ENCODE measurements around the gene ECHDC3. TPM values are rescaled to one million over a fixed set of nuclear protein-coding genes. Genes with fewer than 3 reads are reported as not detected.

Gene ECHDC3
- total RNA-seq, 1 donor from 2014 or later, result 2.1 TPM

GRCh38 chr10:11727563-11727962 is 14.6 kb upstream of the ECHDC3 start:
- Mint-ChIP-seq H3K4me1 (peaks cover 2% of the 10 kb centered on the region), H3K27me3 (ENCODE audit: insufficient read depth, low read depth) (peaks cover 2% of the 10 kb centered on the region), H3K4me3 (no peak overlapping the region), H3K27ac (no peak overlapping the region), H3K9me3 (peaks cover 12% of the 10 kb centered on the region), H3K36me3 (no peaks in the 10 kb centered on the region)
- H3F3A ChIP-seq (ENCODE audit: low read depth), result no peaks in the 10 kb centered on the region
- H3K27me3 ChIP-seq, result no peaks in the 10 kb centered on the region
- H3K4me3 ChIP-seq, result no peak overlapping the region
- H3K9ac ChIP-seq, result no peak overlapping the region
- H4K20me1 ChIP-seq (ENCODE audit: low read depth), result no peaks in the 10 kb centered on the region
- DNase-seq (ENCODE audit: low spot score), result no peak
- no peak overlapping the region for H3K27ac ChIP-seq
- no peaks in the 10 kb centered on the region for H3K79me2 ChIP-seq (ENCODE audit: low read depth)
- no peaks in the 10 kb centered on the region for H3K4me1 ChIP-seq
- H3K9me3 ChIP-seq (ENCODE audit: low read depth), result no peaks in the 10 kb centered on the region
- H3K36me3 ChIP-seq, result no peaks in the 10 kb centered on the region
- TF ChIP-seq EZH2phosphoT487 (IDR thresholded peaks at IDR 0.05) (no peak), CTCF (IDR thresholded peaks at IDR 0.05) (no peak), EZH2 (IDR thresholded peaks at IDR 0.05) (no peak)
- no peak overlapping the region for H2AFZ ChIP-seq (replicated peaks)
- no peak overlapping the region for H3K4me2 ChIP-seq

- H3K4me2 ChIP-seq, result no peak overlapping the region
- Mint-ChIP-seq H3K9me3 (peaks cover 12% of the 10 kb centered on the region), H3K4me3 (no peak overlapping the region), H3K27ac (no peak overlapping the region), H3K36me3 (no peaks in the 10 kb centered on the region), H3K4me1 (peaks cover 2% of the 10 kb centered on the region), H3K27me3 (ENCODE audit: insufficient read depth, low read depth) (peaks cover 2% of the 10 kb centered on the region)
- no peak for DNase-seq (ENCODE audit: low spot score)
- H3K79me2 ChIP-seq (ENCODE audit: low read depth), result no peaks in the 10 kb centered on the region
- H3K4me3 ChIP-seq, result no peak overlapping the region
- no peaks in the 10 kb centered on the region for H3K4me1 ChIP-seq
- H3K9me3 ChIP-seq (ENCODE audit: low read depth), result no peaks in the 10 kb centered on the region
- H3K36me3 ChIP-seq, result no peaks in the 10 kb centered on the region
- H3K27ac ChIP-seq, result no peak overlapping the region
- H3K9ac ChIP-seq, result no peak overlapping the region
- H3F3A ChIP-seq (ENCODE audit: low read depth), result no peaks in the 10 kb centered on the region
- no peak overlapping the region for H2AFZ ChIP-seq (replicated peaks)
- no peaks in the 10 kb centered on the region for H3K27me3 ChIP-seq
- no peak for TF ChIP-seq CTCF (IDR thresholded peaks at IDR 0.05)
- TF ChIP-seq EZH2 (IDR thresholded peaks at IDR 0.05), result no peak
- TF ChIP-seq EZH2phosphoT487 (IDR thresholded peaks at IDR 0.05), result no peak
- no peaks in the 10 kb centered on the region for H4K20me1 ChIP-seq (ENCODE audit: low read depth)
Measured at GRCh38 chr10:11728353-11728752, 13.8 kb upstream of the ECHDC3 start.

GRCh38 chr10:11729790-11730315 is 12.3 kb upstream of the ECHDC3 start:
- no peaks in the 10 kb centered on the region for H3K36me3 Mint-ChIP-seq
- Histone ChIP-seq H4K20me1 (ENCODE audit: low read depth) (no peaks in the 10 kb centered on the region), H3K36me3 (no peaks in the 10 kb centered on the region), H3K27me3 (no peaks in the 10 kb centered on the region), H3K27ac (no peak overlapping the region), H2AFZ (replicated peaks) (no peak overlapping the region), H3K9ac (no peak overlapping the region), H3K9me3 (ENCODE audit: low read depth) (no peaks in the 10 kb centered on the region), H3F3A (ENCODE audit: low read depth) (no peaks in the 10 kb centered on the region), H3K4me3 (no peak overlapping the region), H3K79me2 (ENCODE audit: low read depth) (no peaks in the 10 kb centered on the region), H3K4me2 (no peak overlapping the region), H3K4me1 (no peaks in the 10 kb centered on the region)
- no peak overlapping the region for H3K4me3 Mint-ChIP-seq
- H3K4me1 Mint-ChIP-seq, result peaks cover 2% of the 10 kb centered on the region
- H3K27ac Mint-ChIP-seq, result no peak overlapping the region
- DNase-seq (ENCODE audit: low spot score), result no peak
- no peak for TF ChIP-seq CTCF (IDR thresholded peaks at IDR 0.05)
- no peak for TF ChIP-seq EZH2phosphoT487 (IDR thresholded peaks at IDR 0.05)
- no peak for TF ChIP-seq EZH2 (IDR thresholded peaks at IDR 0.05)
- peaks cover 2% of the 10 kb centered on the region for H3K27me3 Mint-ChIP-seq (ENCODE audit: insufficient read depth, low read depth)
- peaks cover 12% of the 10 kb centered on the region for H3K9me3 Mint-ChIP-seq

Measured in neural progenitor cell (in vitro differentiated cells).